Measurements from ENCODE around the gene MAP10.

The MAP10 gene

DNA sequence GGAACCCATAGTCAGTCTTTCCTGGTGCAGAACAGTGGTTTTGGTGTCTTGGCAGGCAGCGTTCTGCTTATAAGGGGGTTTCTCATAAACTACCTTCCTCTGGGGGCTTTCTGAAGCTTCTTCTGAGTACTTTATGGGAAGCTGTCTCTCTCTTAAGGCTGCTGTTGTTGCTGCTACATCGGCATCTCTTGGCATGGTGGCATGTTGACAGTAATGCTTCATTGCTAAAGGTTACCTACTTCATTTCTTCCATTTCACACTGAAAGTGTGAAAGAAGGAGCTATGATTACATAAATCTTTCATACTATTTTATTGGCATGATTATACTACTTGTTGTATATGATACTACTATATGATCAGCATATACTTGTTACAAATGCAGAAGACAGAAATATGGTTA lies 6.3 kb upstream of the MAP10 start:
- DNase-seq = no peak

DNA sequence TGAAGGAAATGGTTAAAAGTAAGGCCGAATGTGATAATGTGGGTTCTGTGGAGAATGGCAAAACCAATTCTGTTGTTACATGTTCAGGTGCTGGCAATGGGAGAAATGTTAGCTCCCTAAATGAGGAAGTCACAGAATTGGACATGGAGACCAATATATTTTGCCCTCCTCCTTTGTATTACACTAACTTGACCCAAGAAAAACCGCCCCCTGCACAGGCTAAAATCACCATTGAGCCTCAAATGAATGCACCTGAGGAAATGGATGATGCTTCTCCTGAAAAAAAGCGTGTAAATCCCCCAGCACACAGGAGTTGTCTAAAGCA lies 932 bp downstream of the MAP10 start:
- DNase-seq = no peak

DNA sequence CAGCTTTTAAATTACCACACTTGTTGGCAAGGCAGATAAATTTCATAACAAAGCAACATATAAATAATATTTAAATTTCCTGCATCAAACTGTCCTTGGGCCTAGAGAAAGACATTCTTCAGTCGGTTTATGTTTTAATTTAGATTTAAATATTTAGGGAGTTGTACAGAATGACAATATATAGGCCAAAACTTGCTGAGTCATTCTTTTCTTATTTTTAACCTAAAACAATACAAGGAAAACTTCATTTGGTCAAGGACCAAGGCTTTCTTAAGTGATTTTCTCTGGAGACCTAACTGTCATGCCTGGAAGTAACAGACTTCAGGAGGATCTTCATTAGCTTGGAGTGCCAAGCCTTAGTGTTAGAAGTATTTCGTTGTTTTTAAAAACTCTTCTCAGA lies 5.6 kb downstream of the MAP10 start:
- no peak for DNase-seq

DNA sequence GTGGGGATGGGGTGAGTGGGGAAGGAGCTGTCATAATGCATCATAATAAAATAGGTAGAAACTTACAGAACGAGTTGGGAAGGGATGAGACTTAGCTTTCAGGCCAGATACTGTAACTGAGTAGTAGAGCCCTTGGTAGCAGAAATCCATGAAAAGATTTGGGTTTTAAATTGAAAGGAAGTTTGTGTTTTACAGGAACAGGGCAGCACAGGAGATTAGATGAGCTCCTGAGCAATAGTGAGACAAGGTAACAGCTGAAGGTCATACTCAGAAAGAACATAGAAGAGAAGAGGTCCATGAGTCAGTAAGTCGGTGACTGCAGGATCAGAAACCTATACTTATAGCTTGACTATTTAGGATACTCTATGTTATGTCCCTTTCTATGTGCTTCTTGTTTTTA lies 7.3 kb downstream of the MAP10 start:
- DNase-seq = no peak

DNA sequence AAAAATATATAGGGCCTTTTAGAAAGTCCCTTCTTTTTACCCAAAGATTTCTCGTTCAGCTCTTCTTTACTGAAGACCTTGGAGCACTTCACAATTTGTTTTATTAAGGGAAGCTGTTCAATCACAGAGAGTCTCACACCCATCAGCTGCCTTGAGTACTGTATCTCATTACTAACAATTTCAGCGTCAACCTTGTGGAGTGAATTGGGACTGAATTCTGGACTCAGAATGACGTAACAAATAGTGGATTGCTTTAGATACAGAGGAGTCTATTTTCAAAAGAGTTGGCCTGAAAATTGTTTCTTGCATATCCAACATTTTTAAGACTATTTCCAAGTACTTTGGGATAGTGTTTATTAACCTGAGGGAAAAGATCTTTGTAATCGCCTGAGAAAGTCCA lies 7.9 kb downstream of the MAP10 start:
- no peak for DNase-seq

DNA sequence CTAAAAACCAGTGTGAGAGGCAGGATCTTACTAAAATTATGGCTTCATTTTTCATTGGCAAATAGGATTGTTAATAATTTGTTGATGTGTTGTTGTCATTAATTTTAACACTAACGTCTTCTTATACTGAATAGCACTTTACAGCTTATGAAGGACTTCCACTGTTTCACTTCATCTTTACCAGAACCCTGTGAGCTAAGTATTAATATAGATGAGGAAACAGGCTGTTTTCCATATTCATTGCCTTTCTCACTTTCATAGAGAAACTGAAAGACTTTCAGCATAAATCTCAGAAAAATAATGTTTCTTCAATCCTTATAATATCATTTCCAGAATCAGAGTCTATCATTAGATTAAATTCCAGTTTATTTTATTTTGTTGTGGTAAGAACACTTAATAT lies 8.5 kb downstream of the MAP10 start:
- DNase-seq = no peak

DNA sequence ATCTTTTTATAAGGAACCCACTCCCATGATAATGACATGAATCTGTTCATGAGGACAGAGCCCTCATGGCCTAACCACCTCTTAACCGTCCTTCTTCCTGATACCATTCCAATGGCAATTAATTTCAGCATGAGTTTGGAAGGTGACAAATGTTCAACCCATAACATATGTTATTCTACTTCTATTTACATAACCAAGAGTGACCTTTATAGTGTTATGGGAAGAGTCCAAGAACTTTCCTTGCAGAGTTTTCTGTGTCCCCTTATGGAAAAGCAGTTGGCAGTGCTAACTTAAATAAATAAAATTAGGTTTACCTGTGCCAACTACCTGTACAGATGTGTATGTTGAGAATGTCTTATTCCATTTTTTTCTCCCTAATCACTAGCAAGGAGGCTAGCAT lies 11.1 kb downstream of the MAP10 start:
- no peak for DNase-seq

DNA sequence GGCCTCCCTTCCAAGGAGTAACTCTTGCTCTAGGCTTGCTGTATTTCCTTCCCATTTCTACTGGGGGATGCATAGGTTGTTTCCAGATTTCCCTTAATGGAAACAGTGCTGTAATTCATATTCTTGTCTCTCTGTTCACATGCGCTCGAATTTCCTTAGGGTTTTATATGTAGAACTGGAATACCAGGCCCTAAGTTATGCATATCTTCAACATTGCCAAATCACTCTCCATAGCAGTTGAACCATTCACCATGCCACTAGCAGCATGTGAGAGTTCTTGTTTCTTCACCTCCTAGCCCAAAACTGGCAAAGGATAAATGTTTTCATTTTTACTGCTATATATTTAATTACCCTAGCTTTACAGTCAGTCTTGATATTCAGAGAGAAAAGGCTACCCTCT lies 12.8 kb downstream of the MAP10 start:
- DNase-seq = no peak

DNA sequence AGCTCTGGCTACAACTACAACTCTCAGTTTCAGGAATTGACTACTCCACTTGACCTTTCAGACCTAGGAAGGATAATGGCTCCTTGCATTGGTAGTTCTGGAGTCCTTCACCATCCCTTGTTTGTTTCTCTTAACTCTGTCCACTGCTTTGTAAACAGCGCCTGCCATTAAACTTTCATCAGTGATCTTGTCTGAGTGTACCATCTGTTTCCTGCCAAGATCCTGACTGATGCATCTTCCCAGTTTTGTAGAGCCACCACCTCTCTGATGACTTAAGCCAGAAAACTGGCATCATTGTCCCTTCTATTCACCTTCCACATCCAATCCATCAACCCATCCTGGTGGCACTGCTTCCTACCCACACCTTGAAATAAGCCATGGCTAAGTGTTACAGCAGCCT lies 15.2 kb downstream of the MAP10 start:
- DNase-seq = no peak

DNA sequence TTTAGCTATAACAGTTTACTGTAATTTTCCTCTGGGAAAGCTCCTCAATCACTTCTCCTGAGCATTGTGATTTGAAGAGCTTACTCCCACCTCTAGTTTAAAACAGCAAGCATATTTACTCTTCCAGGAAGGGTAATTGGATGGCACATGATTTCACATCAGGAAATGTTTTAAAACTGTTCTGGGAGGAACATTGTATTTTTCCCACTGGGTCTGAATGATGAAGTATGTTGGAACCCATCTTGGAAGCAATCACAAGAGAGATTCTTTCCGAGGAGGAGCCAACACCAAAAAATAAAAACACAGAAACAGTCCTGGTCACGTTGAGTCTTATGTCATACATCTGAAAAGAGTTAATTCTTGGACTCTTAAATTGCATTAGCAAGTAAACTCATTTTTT lies 17.3 kb downstream of the MAP10 start:
- DNase-seq = no peak

DNA sequence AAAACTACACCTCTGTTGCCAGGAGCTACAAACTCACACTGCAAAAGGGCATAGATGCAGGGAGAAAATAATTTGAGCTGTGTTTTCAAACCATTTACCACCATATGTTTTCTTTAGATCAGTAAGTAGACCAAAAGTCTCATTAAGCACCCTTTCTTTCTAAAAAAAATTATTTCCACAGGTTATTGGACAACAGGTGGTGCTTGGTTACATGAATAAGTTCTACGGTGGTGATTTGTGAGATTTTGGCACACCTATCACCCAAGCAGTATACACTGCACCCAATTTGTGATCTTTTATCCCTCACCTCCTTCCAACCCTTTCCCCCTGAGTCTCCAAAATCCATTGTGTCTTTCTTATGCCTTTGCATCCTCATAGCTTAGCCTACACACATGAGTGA lies 21.1 kb downstream of the MAP10 start:
- no peak for DNase-seq

DNA sequence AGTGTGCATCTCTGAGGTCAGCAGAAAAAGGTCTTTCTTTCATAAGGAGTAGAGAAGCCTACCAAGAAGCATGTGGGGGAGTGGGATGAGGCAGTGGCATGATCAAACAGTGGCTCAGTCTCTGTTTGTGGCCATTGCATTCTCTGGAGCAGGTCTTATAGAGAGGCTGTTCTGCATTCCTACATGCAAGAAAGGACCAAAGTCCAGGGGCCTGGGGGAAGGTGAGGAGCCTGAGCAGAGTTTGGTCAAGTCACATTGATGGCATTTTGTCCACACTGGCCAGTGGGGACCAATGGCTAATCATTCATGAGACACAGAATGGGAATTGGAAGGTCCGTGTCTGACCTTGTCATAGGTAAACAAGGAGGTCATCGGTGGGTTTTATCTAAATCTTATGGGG lies 25.4 kb downstream of the MAP10 start:
- DNase-seq = no peak

DNA sequence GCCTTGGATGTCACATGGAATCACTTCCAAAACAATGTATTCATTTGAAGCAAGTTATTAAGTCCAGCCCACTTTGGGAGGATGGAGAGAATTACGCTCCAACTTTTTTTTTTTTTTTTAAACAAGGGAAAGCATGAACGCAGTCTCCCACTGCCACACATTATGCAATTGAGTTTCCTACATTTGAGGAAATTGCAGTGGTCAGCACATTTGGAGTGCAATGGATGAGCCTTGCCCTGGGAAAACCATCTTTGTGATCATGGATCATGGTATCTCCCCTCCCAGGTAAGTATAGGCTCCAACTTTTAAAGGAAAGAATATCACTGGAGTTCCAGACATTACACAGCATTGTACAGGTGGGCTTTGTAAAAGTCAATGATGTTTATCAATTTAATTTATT lies 26.7 kb downstream of the MAP10 start:
- DNase-seq = no peak

DNA sequence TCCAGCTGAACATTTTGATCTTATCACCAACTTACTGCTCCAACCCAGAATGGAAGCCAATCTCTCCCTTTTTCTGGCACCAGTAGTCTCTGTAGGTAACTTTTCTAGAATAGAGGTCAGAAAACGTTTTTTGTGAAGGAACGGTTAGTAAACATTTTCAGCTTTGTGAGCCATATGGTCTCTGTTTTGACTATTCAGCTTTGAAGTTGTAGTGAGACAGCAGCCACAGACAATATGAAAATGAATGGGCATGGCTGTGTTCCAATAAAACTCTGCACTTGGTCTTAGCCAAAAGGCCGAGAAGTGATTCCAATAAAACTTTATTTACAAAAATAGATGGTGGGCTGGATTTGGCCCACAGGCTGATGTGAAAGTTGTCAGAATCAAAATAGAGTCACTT lies 28.9 kb downstream of the MAP10 start:
- no peak for DNase-seq

DNA sequence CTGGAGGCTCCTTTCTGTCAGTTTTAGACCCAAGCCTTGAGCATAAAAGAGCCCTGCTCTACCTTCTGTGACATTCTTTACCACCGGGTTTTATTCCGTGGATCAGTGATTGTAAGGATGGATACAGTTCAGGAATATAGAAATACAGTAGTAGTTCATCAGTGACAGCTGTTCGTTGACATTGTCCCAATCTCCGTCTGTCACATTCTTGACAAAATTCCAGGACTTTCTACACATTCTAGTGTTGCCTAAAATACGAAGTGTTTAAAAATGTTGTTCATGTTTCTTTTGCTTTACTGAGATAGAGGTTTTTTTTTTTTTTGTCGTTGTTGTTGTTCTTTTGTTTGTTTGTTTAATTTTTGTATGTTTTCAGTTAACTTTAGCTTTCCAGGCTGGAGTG lies 29.9 kb downstream of the MAP10 start:
- DNase-seq = no peak

DNA sequence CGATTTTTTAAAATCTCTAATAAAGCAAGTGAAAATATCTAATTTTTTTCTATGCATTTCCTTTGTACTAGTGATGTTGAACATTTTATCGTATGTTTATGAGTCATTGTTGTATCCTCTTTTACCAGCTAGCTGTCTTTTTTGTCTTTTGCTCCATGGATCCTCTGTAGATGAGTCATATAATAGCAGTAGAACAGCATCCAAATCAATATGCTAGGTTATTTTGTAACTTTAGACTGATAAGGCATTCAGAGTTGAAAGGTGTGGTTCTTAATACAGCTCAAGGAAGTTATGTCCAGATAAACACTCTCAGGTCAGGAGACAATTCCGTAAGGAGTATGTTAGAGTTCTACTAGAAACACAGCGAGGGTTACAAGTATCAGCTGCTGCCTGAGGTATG lies 31.9 kb downstream of the MAP10 start:
- no peak for DNase-seq

DNA sequence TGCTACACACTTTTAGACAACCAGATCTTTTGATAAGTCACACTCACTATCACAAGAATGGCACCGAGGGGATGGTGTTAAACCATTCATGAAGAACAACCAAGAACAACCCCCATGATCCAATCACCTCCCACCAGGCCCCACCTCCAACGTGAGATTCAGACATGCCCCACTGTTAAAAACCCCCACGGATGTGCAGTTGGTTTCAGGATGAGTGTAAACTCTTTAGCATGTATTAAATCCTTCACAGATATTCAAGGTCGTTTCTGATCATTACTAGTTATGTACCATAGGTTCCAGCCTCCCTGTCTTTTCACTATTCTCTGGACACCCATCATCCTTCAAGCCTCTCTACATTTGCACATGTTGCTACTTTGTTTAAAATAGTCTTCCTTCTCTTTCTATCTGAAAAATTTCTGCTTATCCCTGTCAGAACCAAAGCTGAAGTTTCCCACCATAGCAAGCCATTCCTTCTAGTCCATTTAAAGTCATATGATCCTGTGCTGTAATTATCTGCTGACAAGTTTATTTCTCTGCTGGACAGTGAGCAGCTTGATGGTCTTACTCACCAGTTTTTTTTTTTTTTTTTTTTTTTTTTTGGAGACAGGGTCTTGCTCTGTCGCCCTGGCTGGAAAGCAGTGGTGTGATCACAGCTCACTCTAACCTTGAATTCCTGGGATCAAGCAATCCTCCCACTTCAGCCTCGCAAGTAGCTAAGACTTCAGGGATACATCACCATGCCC lies 36.8 kb downstream of the MAP10 start:
- no peak for DNase-seq

DNA sequence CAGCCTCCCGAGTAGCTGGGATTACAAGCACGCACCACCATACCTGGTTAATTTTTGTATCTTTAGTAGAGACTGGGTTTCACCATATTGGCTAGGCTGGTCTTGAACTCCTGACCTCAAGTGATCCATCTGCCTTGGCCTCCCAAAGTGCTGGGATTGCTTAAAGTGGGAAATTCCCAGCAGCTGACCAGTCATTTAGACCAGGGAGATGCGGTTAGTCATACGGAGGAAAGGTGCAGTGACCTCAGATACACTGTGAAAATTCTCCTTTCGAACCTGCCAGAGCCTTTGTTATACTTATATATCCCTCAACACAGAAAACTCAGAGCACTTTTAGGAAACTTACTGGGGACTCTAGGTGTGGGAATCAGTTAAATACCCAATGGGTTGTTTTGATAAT lies 39.6 kb downstream of the MAP10 start:
- no peak for DNase-seq

DNA sequence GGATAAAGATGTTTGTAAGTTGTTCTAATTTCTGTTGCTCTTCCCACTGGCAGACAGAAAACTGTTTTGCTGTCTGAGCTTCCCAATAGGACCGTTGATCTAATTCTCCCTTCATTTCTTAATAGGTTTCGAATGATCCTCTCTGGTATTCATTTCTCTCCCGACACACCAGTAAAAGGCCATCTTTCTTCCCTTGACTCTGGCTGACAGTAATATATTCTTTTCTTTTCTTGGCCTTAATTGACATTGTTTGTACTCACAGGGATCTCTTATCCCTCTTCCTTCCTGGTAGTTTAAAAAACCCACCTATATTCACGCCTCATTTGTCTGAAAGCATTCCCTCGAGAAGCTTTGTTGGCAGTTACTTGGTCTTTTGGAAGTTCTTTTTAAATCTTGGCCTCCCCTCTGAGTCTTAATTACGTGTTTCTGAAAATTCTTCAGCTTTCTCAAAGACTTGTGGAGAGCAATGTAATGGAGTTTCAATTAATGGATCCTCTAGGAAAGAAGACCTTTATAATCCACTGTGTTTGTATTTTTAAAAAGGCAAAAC lies 40.3 kb downstream of the MAP10 start:
- no peak for DNase-seq

DNA sequence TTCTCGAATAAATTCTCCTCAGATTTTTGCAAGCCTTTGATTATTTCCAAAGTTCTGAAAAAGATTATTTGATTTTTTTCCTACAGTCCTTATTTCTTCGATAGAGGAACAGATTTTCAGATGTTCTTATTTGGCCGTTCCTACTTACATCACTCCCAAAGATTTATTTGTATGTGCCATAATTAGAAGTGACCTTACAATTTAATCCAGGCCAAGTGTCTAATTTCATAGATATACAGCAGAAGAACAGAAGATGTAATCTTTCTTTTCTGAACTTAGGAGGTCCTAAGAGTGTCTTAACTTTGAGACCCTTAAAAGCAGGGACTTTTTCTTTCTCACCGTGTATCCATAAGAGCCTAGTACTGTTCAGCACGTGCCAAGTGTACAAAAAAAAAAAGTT lies 46.3 kb downstream of the MAP10 start:
- no peak for DNase-seq

DNA sequence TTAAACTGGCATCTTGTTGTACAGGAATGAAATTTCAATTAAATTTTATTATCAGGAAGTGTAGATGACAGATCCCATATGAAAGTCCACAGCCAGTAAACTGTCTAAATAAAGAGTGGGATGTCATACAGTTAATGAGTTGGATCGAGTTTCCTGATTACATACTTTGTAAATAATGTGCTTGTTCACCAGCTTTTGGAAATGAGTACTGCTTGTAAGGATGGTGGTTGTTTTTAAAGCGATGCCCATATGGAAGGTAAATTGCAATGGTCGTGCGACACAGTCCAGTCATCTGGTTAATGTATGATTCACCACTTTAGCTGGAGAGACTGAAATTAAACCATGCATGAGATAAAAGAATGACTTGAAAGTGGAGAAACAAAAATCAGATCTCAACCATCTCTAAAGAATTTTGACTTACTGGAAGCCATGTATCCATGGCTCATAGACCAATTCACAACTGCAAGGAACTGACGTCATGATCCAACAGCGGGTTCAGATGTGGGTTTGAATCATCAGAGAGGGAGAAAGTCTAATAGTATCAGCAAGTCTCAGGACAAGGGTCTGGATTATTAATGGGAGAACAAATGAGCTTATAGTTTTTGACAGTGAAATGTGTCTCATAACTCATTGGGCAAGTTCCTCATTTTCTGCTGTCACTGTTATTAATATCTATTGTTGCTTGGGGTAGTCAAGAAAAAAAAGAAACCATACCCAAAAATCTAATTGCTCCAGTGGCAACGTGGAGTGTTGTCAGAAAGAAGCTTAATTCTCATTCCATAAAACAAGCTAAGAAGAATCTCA lies 49.0 kb downstream of the MAP10 start:
- DNase-seq = no peak

DNA sequence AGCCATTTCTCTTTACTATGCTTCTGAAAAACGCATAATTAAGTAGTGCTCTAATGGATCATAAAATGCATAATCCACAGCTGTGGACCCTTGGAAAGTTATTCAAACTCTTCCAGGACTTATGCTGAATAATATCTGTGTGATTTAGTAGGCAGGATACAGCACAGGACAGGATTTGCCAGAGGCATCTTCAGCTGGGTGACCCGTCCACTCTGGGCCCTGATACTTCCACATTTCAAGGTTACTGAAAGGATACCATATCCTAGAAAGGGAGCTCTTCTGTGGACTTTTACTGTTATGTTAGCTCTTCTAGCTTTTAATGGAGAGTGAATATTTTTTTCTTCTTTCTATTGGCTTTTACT lies 49.6 kb downstream of the MAP10 start:
- DNase-seq = no peak

DNA sequence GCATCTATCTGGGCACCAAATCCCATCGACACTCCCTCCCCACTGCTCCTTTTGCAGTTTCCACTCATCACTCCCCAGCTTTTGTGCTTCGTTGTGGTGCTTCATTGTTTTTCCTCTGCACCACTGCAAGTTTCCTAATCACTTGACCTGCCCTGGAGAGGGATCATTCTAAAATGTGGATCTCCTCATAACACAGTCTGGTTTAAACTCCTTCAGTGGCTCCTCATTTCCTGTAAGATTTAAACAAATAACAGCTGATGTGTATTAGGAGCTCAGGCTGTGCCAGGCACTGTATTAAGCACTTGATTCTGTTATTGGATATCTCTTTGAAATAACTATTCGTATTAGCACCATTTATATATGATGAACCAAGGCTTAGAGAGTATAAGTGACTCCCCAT lies 51.3 kb downstream of the MAP10 start:
- no peak for DNase-seq

Data from NCI-H526 (cell line).